HG02763 (cell line): ENCODE data around the gene CFAP69.

Experiments used
- ATAC-seq: cut with Tn5 transposase; IDR thresholded peaks from one replicate; pipeline ENCODE4 v1.9.1; 2021; ENCODE audit warnings: mild to moderate bottlenecking, moderate library complexity; ENCODE audit not compliant: unreplicated experiment

CFAP69 gene

GRCh38 chr7:90244909-90245851 is at the start of gene CFAP69:
TSS of gene CFAP69 (plus strand) at chr7:90245174. CDS start at chr7:90245425, 251 bp downstream.
- peak; percentile 71 for ATAC-seq

- no peak for ATAC-seq
Observed at GRCh38 chr7:90201500-90202195, 43.3 kb upstream of the CFAP69 start.

- no peak for ATAC-seq
Observed at GRCh38 chr7:90207956-90208355, 37.0 kb upstream of the CFAP69 start.

- ATAC-seq: no peak
Observed at GRCh38 chr7:90209776-90210175, 35.2 kb upstream of the CFAP69 start.

GRCh38 chr7:90210475-90210874 is 34.5 kb upstream of the CFAP69 start:
- ATAC-seq: no peak

- peak; percentile 8 for ATAC-seq
Observed at GRCh38 chr7:90210981-90211380, 34.0 kb upstream of the CFAP69 start.

- peak; percentile 80 for ATAC-seq
Observed at GRCh38 chr7:90211391-90212148, 33.4 kb upstream of the CFAP69 start, which contains the start of gene STEAP2. TSS of gene STEAP2 (plus strand) at chr7:90211740. CDS start at chr7:90225083, 13,343 bp downstream.

- ATAC-seq: peak; percentile 1
Observed at GRCh38 chr7:90212149-90212495, 32.9 kb upstream of the CFAP69 start.

GRCh38 chr7:90213521-90213920 is 31.5 kb upstream of the CFAP69 start:
- no peak for ATAC-seq

GRCh38 chr7:90216080-90216674 is 28.8 kb upstream of the CFAP69 start:
- no peak for ATAC-seq

GRCh38 chr7:90216771-90217170 is 28.2 kb upstream of the CFAP69 start:
- no peak for ATAC-seq

- ATAC-seq: no peak
Observed at GRCh38 chr7:90222390-90222789, 22.6 kb upstream of the CFAP69 start.

GRCh38 chr7:90222811-90223725 is 21.9 kb upstream of the CFAP69 start:
- ATAC-seq: no peak

GRCh38 chr7:90224195-90224594 is 20.8 kb upstream of the CFAP69 start:
- ATAC-seq: no peak

GRCh38 chr7:90225181-90225580 is 19.8 kb upstream of the CFAP69 start:
- ATAC-seq: no peak

GRCh38 chr7:90225601-90226000 is 19.4 kb upstream of the CFAP69 start:
- no peak for ATAC-seq

- ATAC-seq: no peak
Observed at GRCh38 chr7:90227259-90227658, 17.7 kb upstream of the CFAP69 start.

- no peak for ATAC-seq
Observed at GRCh38 chr7:90229682-90230081, 15.3 kb upstream of the CFAP69 start.

- no peak for ATAC-seq
Observed at GRCh38 chr7:90230834-90231233, 14.1 kb upstream of the CFAP69 start.

GRCh38 chr7:90231304-90231703 is 13.7 kb upstream of the CFAP69 start:
- no peak for ATAC-seq
